Measurements from ENCODE around the gene NUF2.

- no peak for TF ChIP-seq POLR2A (IDR thresholded peaks at IDR 0.05)
- TF ChIP-seq, protein P1, sequence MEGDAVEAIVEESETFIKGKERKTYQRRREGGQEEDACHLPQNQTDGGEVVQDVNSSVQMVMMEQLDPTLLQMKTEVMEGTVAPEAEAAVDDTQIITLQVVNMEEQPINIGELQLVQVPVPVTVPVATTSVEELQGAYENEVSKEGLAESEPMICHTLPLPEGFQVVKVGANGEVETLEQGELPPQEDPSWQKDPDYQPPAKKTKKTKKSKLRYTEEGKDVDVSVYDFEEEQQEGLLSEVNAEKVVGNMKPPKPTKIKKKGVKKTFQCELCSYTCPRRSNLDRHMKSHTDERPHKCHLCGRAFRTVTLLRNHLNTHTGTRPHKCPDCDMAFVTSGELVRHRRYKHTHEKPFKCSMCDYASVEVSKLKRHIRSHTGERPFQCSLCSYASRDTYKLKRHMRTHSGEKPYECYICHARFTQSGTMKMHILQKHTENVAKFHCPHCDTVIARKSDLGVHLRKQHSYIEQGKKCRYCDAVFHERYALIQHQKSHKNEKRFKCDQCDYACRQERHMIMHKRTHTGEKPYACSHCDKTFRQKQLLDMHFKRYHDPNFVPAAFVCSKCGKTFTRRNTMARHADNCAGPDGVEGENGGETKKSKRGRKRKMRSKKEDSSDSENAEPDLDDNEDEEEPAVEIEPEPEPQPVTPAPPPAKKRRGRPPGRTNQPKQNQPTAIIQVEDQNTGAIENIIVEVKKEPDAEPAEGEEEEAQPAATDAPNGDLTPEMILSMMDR (IDR thresholded peaks at IDR 0.05): no peak
These were observed 12.9 kb upstream of the NUF2 start for GRCh38 chr1:163308811-163309210.
